Natural killer cell treated with Interleukin-12 subunit alpha and Interleukin-12 subunit beta and Interleukin-15 and Interleukin-18, amount 100 ng/mL, for 72 hours (primary cell): ENCODE data around the gene TNRC6C. TPM values are rescaled to one million over a fixed set of nuclear protein-coding genes. Genes with fewer than 3 reads are reported as not detected.

Experiments
- ATAC-seq, 2 donors: fragments of 150-1000 bp; cut with Tn5 transposase in 1 of 2; sonication (Bioruptor Pico), chemical (Tn5 transposase) in 1 of 2; 2 replicates each; pipeline ENCODE4 v1.10.0; 2021
- DNase-seq: peaks from one replicate; pipeline ENCODE4 v3.0.0; 2022; ENCODE audit warnings: low spot score
- H3K27ac Mint-ChIP-seq, 2 donors: 1 replicate in 1 of 2; 2 replicates in 1 of 2; pipeline ENCODE4 v1.8.0; 2022; ENCODE audit warnings: mixed read lengths in 2 of 2, mild to moderate bottlenecking in 1 of 2, moderate library complexity in 1 of 2
- H3K27me3 Mint-ChIP-seq, 2 donors: 1 replicate in 1 of 2; 2 replicates in 1 of 2; pipeline ENCODE4 v1.8.0; 2022; ENCODE audit warnings: mixed read lengths in 2 of 2
- H3K36me3 Mint-ChIP-seq: one replicate; pipeline ENCODE4 v1.8.0; 2022; ENCODE audit warnings: mixed read lengths
- H3K4me1 Mint-ChIP-seq, 2 donors: 1 replicate in 1 of 2; 2 replicates in 1 of 2; pipeline ENCODE4 v1.8.0; 2022; ENCODE audit warnings: low read depth in 2 of 2, mixed read lengths in 2 of 2, mild to moderate bottlenecking in 1 of 2
- H3K4me3 Mint-ChIP-seq: one replicate; pipeline ENCODE4 v1.8.0; 2022; ENCODE audit warnings: mixed read lengths
- H3K9me3 Mint-ChIP-seq: 2 replicates; pipeline ENCODE4 v1.8.0; 2022; ENCODE audit warnings: mixed read lengths
- total RNA-seq, 2 donors: library from RNA; stranded (reverse); gene quantifications; one replicate each; pipeline ENCODE4 v1.2.3, GENCODE V29; 2022

The TNRC6C gene
- total RNA-seq, 2 donors from 2014 or later = 28.1 to 32.1 TPM

GRCh38 chr17:78019367-78019975 lies 61.0 kb downstream of the TNRC6C start:
- Mint-ChIP-seq H3K36me3 (no peaks in the 10 kb centered on the region), H3K9me3 (no peaks in the 10 kb centered on the region), H3K27ac (peak overlapping the region; percentile 0 to 29), H3K4me3 (no peak overlapping the region), H3K4me1 (peaks cover 16 to 27% of the 10 kb centered on the region in 2 donors), H3K27me3 (no peaks in the 10 kb centered on the region)
- ATAC-seq = no peak
- no peak for DNase-seq

GRCh38 chr17:78019976-78020716 lies 61.6 kb downstream of the TNRC6C start:
- H3K4me1 Mint-ChIP-seq = peaks cover 16 to 27% of the 10 kb centered on the region in 2 donors
- H3K27ac Mint-ChIP-seq = peak overlapping the region; percentile 0 to 54
- peak overlapping the region; percentile 57 for H3K4me3 Mint-ChIP-seq

GRCh38 chr17:78020717-78021108 lies 62.2 kb downstream of the TNRC6C start:
- DNase-seq (no peak), ATAC-seq (no peak)
- no peaks in the 10 kb centered on the region for H3K9me3 Mint-ChIP-seq
- peak overlapping the region; percentile 16 for H3K4me3 Mint-ChIP-seq
- no peaks in the 10 kb centered on the region for H3K27me3 Mint-ChIP-seq
- H3K4me1 Mint-ChIP-seq = peaks cover 16 to 27% of the 10 kb centered on the region in 2 donors
- H3K36me3 Mint-ChIP-seq = no peaks in the 10 kb centered on the region
- H3K27ac Mint-ChIP-seq = peak overlapping the region; percentile 0 to 54

More at GRCh38 chr17:78019976-78020716, 61.6 kb downstream of the TNRC6C start:
- DNase-seq (no peak), ATAC-seq (peak in 1 of 2 donors; percentile 33)
- no peaks in the 10 kb centered on the region for H3K27me3 Mint-ChIP-seq
- no peaks in the 10 kb centered on the region for H3K9me3 Mint-ChIP-seq
- H3K36me3 Mint-ChIP-seq = no peaks in the 10 kb centered on the region

GRCh38 chr17:78022425-78022824 lies 63.9 kb downstream of the TNRC6C start:
- Mint-ChIP-seq H3K4me1 (peaks cover 25 to 35% of the 10 kb centered on the region in 2 donors), H3K27me3 (no peaks in the 10 kb centered on the region), H3K9me3 (no peaks in the 10 kb centered on the region), H3K27ac (no peak overlapping the region), H3K36me3 (no peaks in the 10 kb centered on the region), H3K4me3 (no peak overlapping the region)
- ATAC-seq (no peak), DNase-seq (no peak)

GRCh38 chr17:78023042-78023441 lies 64.5 kb downstream of the TNRC6C start:
- no peak for DNase-seq
- Mint-ChIP-seq H3K9me3 (no peaks in the 10 kb centered on the region), H3K27me3 (no peaks in the 10 kb centered on the region), H3K36me3 (no peaks in the 10 kb centered on the region), H3K27ac (no peak overlapping the region), H3K4me3 (no peak overlapping the region), H3K4me1 (peaks cover 30 to 36% of the 10 kb centered on the region in 2 donors)
- no peak for ATAC-seq

- no peaks in the 10 kb centered on the region for H3K36me3 Mint-ChIP-seq
- ATAC-seq (no peak), DNase-seq (no peak)
- no peaks in the 10 kb centered on the region for H3K9me3 Mint-ChIP-seq
- peaks cover 14 to 19% of the 10 kb centered on the region in 2 donors for H3K4me1 Mint-ChIP-seq
- H3K27me3 Mint-ChIP-seq = no peaks in the 10 kb centered on the region
- no peak overlapping the region for H3K4me3 Mint-ChIP-seq
- H3K27ac Mint-ChIP-seq = no peak overlapping the region
Observed at GRCh38 chr17:78026381-78026780, 67.9 kb downstream of the TNRC6C start.

GRCh38 chr17:78027121-78027520 lies 68.6 kb downstream of the TNRC6C start:
- DNase-seq (no peak), ATAC-seq (no peak)
- H3K36me3 Mint-ChIP-seq = no peaks in the 10 kb centered on the region
- peaks cover 14 to 19% of the 10 kb centered on the region in 2 donors for H3K4me1 Mint-ChIP-seq
- no peaks in the 10 kb centered on the region for H3K9me3 Mint-ChIP-seq
- no peaks in the 10 kb centered on the region for H3K27me3 Mint-ChIP-seq
- no peak overlapping the region for H3K4me3 Mint-ChIP-seq
- no peak overlapping the region for H3K27ac Mint-ChIP-seq

GRCh38 chr17:78029697-78030096 lies 71.2 kb downstream of the TNRC6C start:
- no peak overlapping the region for H3K4me3 Mint-ChIP-seq
- DNase-seq (no peak), ATAC-seq (no peak)
- no peaks in the 10 kb centered on the region for H3K27me3 Mint-ChIP-seq
- no peaks in the 10 kb centered on the region for H3K9me3 Mint-ChIP-seq
- H3K36me3 Mint-ChIP-seq = peaks cover 5% of the 10 kb centered on the region
- peaks cover 14 to 19% of the 10 kb centered on the region in 2 donors for H3K4me1 Mint-ChIP-seq
- H3K27ac Mint-ChIP-seq = no peak overlapping the region

GRCh38 chr17:78031435-78031834 lies 72.9 kb downstream of the TNRC6C start:
- DNase-seq (no peak), ATAC-seq (no peak)
- Mint-ChIP-seq H3K36me3 (peaks cover 5% of the 10 kb centered on the region), H3K27me3 (no peaks in the 10 kb centered on the region), H3K9me3 (no peaks in the 10 kb centered on the region), H3K27ac (peak overlapping the region in 1 of 2 donors; percentile 61), H3K4me1 (peaks cover 10 to 16% of the 10 kb centered on the region in 2 donors), H3K4me3 (no peak overlapping the region)

- ATAC-seq (no peak), DNase-seq (no peak)
- peaks cover 7% of the 10 kb centered on the region for H3K36me3 Mint-ChIP-seq
- peaks cover 6 to 9% of the 10 kb centered on the region in 2 donors for H3K4me1 Mint-ChIP-seq
- no peaks in the 10 kb centered on the region for H3K27me3 Mint-ChIP-seq
- no peak overlapping the region for H3K4me3 Mint-ChIP-seq
- H3K9me3 Mint-ChIP-seq = no peaks in the 10 kb centered on the region
- H3K27ac Mint-ChIP-seq = peak overlapping the region in 1 of 2 donors; percentile 61
Observed at GRCh38 chr17:78032166-78032565, 73.7 kb downstream of the TNRC6C start.

- H3K9me3 Mint-ChIP-seq = no peaks in the 10 kb centered on the region
- ATAC-seq (no peak), DNase-seq (no peak)
- peaks cover 14% of the 10 kb centered on the region for H3K36me3 Mint-ChIP-seq
- no peak overlapping the region for H3K4me3 Mint-ChIP-seq
- H3K4me1 Mint-ChIP-seq = peaks cover 0 to 2% of the 10 kb centered on the region in 2 donors
- H3K27ac Mint-ChIP-seq = no peak overlapping the region
- no peaks in the 10 kb centered on the region for H3K27me3 Mint-ChIP-seq
Observed at GRCh38 chr17:78034429-78035091, 76.1 kb downstream of the TNRC6C start.

GRCh38 chr17:78037280-78037679 lies 78.8 kb downstream of the TNRC6C start:
- Mint-ChIP-seq H3K27me3 (no peaks in the 10 kb centered on the region), H3K36me3 (peaks cover 14% of the 10 kb centered on the region), H3K4me1 (peaks cover 5 to 8% of the 10 kb centered on the region in 2 donors), H3K27ac (no peak overlapping the region), H3K4me3 (no peak overlapping the region), H3K9me3 (no peaks in the 10 kb centered on the region)
- DNase-seq (no peak), ATAC-seq (no peak)

GRCh38 chr17:78038748-78039288 lies 80.3 kb downstream of the TNRC6C start:
- H3K9me3 Mint-ChIP-seq = no peaks in the 10 kb centered on the region
- ATAC-seq (no peak), DNase-seq (no peak)
- H3K36me3 Mint-ChIP-seq = peaks cover 13% of the 10 kb centered on the region
- H3K4me3 Mint-ChIP-seq = no peak overlapping the region
- no peak overlapping the region for H3K27ac Mint-ChIP-seq
- H3K4me1 Mint-ChIP-seq = peaks cover 12 to 16% of the 10 kb centered on the region in 2 donors
- H3K27me3 Mint-ChIP-seq = no peaks in the 10 kb centered on the region

GRCh38 chr17:78039581-78039980 lies 81.1 kb downstream of the TNRC6C start:
- H3K36me3 Mint-ChIP-seq = peaks cover 9% of the 10 kb centered on the region
- H3K4me1 Mint-ChIP-seq = peaks cover 13 to 17% of the 10 kb centered on the region in 2 donors
- no peaks in the 10 kb centered on the region for H3K27me3 Mint-ChIP-seq
- H3K4me3 Mint-ChIP-seq = no peak overlapping the region
- no peaks in the 10 kb centered on the region for H3K9me3 Mint-ChIP-seq
- DNase-seq (no peak), ATAC-seq (no peak)
- H3K27ac Mint-ChIP-seq = peak overlapping the region in 1 of 2 donors; percentile 68
